Loucy (cell line): ENCODE results near the gene TBCE.

Experiments used
- H2AFZ ChIP-seq: fragments of 200-600 bp; sonication (generic); 2 replicates; pipeline ENCODE4 v1.6.0; 2016; ENCODE audit warnings: antibody characterized with exemption, mild to moderate bottlenecking, low read length, moderate library complexity
- H3F3A ChIP-seq: fragments of 200-600 bp; 2 replicates; pipeline ENCODE4 v1.6.0; 2016; ENCODE audit warnings: antibody characterized with exemption, low read depth, mild to moderate bottlenecking
- H3K27me3 ChIP-seq: fragments of 200-600 bp; sonication (generic); 2 replicates; pipeline ENCODE4 v1.6.1; 2014; ENCODE audit warnings: low read length, mild to moderate bottlenecking; ENCODE audit not compliant: insufficient read depth, poor library complexity, severe bottlenecking
- H3K36me3 ChIP-seq: fragments of 200-600 bp; sonication (generic); 2 replicates; pipeline ENCODE4 v1.6.1; 2016; ENCODE audit warnings: low read length; ENCODE audit not compliant: insufficient read depth
- H3K4me1 ChIP-seq: fragments of 200-600 bp; sonication (generic); 2 replicates; pipeline ENCODE4 v1.5.1; 2014; ENCODE audit warnings: low read length, mild to moderate bottlenecking; ENCODE audit not compliant: insufficient read depth, poor library complexity, severe bottlenecking
- H3K4me2 ChIP-seq: fragments of 200-600 bp; sonication (generic); 2 replicates; pipeline ENCODE4 v1.6.0; 2014; ENCODE audit warnings: antibody characterized with exemption, low read length, low read depth, mild to moderate bottlenecking; ENCODE audit not compliant: poor library complexity, severe bottlenecking
- H3K4me3 ChIP-seq: fragments of 200-600 bp; sonication (generic); 2 replicates; pipeline ENCODE4 v1.5.1; 2014; ENCODE audit warnings: low read length, mild to moderate bottlenecking, mixed read lengths; ENCODE audit not compliant: poor library complexity, severe bottlenecking
- H3K79me2 ChIP-seq: fragments of 200-600 bp; sonication (generic); 2 replicates; pipeline ENCODE4 v1.6.1; 2014; ENCODE audit warnings: low read length; ENCODE audit not compliant: insufficient read depth
- H3K9ac ChIP-seq: fragments of 200-600 bp; sonication (generic); 2 replicates; pipeline ENCODE4 v1.6.0; 2014; ENCODE audit warnings: mild to moderate bottlenecking, low read depth, low read length, moderate library complexity; ENCODE audit not compliant: poor library complexity, severe bottlenecking
- H3K9me2 ChIP-seq: fragments of 200-600 bp; sonication (generic); replicated peaks from 2 replicates; pipeline ENCODE4 v1.6.1; 2016; ENCODE audit warnings: low read depth, low read length, mixed read lengths
- H3K9me3 ChIP-seq: fragments of 200-600 bp; sonication (generic); 2 replicates; pipeline ENCODE4 v1.6.1; 2014; ENCODE audit warnings: mild to moderate bottlenecking, antibody characterized with exemption, low read length, low read depth; ENCODE audit not compliant: insufficient read depth
- H4K20me1 ChIP-seq: fragments of 200-600 bp; sonication (generic); 2 replicates; pipeline ENCODE4 v1.6.0; 2014; ENCODE audit warnings: antibody characterized with exemption, low read length, mild to moderate bottlenecking; ENCODE audit not compliant: insufficient read depth, poor library complexity, severe bottlenecking
- EZH2phosphoT487 ChIP-seq: fragments of 200-600 bp; IDR thresholded peaks from 2 replicates; pipeline ENCODE4 v1.6.1; 2018; ENCODE audit warnings: antibody characterized with exemption, mild to moderate bottlenecking, moderate library complexity, borderline replicate concordance
- TF ChIP-seq, protein P1 (sequence below): fragments of 200-600 bp; sonication (generic); conservative IDR thresholded peaks from 2 replicates; pipeline ENCODE4 v1.5.1; 2014; ENCODE audit warnings: mild to moderate bottlenecking, antibody characterized with exemption, low read length

The TBCE gene

DNA sequence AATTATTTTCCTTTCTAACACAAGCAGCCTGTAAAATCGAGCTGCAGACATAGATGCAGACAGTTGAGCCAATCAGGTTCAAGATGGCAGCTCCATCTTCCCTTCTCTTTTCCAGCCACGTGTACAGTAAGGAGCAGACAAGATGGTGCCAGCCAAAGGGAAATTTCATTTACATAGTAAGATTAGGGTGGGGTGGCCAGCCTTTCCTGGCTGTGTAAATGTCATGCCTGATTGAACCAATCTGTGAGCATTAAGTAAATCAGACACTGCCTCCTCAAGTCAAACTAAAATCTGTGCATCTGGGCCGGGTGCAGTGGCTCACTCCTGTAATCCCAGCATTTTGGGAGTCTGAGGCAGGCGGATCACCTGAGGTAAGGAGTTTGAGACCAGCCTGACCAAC is 60.2 kb downstream of the TBCE start:
- no peak overlapping the region for H2AFZ ChIP-seq
- no peak overlapping the region for H3K4me3 ChIP-seq
- no peaks in the 10 kb centered on the region for H3K9me2 ChIP-seq
- H3K9me3 ChIP-seq = no peaks in the 10 kb centered on the region
- peaks cover 9% of the 10 kb centered on the region; the same call in 1 of the 2 replicates for H3K79me2 ChIP-seq
- H3K9ac ChIP-seq = no peak overlapping the region
- H3K4me1 ChIP-seq = peaks cover 16% of the 10 kb centered on the region
- TF ChIP-seq, protein P1, sequence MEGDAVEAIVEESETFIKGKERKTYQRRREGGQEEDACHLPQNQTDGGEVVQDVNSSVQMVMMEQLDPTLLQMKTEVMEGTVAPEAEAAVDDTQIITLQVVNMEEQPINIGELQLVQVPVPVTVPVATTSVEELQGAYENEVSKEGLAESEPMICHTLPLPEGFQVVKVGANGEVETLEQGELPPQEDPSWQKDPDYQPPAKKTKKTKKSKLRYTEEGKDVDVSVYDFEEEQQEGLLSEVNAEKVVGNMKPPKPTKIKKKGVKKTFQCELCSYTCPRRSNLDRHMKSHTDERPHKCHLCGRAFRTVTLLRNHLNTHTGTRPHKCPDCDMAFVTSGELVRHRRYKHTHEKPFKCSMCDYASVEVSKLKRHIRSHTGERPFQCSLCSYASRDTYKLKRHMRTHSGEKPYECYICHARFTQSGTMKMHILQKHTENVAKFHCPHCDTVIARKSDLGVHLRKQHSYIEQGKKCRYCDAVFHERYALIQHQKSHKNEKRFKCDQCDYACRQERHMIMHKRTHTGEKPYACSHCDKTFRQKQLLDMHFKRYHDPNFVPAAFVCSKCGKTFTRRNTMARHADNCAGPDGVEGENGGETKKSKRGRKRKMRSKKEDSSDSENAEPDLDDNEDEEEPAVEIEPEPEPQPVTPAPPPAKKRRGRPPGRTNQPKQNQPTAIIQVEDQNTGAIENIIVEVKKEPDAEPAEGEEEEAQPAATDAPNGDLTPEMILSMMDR = no peak
- no peak for TF ChIP-seq EZH2phosphoT487
- no peaks in the 10 kb centered on the region for H3K27me3 ChIP-seq
- H3F3A ChIP-seq = no peaks in the 10 kb centered on the region
- H4K20me1 ChIP-seq = no peaks in the 10 kb centered on the region
- H3K4me2 ChIP-seq = no peak overlapping the region
- no peaks in the 10 kb centered on the region for H3K36me3 ChIP-seq

DNA sequence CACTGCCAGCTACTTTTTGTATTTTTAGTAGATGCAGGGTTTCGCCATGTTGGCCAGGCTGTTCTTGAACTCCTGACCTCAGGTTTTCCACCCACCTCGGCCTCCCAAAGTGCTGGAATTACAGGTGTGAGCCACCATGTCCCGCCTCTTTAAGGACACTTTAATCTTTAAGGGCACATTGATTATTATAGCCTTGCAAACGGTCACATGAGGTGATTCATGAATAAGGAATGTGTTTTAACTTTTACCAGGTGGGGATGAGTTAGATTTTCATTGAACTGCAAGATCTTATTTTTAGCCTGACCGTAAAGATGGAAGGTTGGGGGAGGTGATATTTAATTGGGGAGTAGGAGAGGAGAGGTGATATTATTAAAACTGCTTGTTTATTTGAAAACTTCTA is 61.9 kb downstream of the TBCE start:
- Histone ChIP-seq H3K79me2 (peaks cover 5% of the 10 kb centered on the region; the same call in 1 of the 2 replicates), H2AFZ (no peak overlapping the region), H3F3A (no peaks in the 10 kb centered on the region), H3K36me3 (peaks cover 6% of the 10 kb centered on the region; the same call in 1 of the 2 replicates), H3K9ac (no peak overlapping the region), H3K9me3 (no peaks in the 10 kb centered on the region), H3K4me2 (no peak overlapping the region), H3K9me2 (no peaks in the 10 kb centered on the region), H4K20me1 (no peaks in the 10 kb centered on the region), H3K4me1 (peaks cover under 1% of the 10 kb centered on the region), H3K27me3 (no peaks in the 10 kb centered on the region), H3K4me3 (no peak overlapping the region)
- TF ChIP-seq, protein P1 = no peak
- no peak for TF ChIP-seq EZH2phosphoT487

DNA sequence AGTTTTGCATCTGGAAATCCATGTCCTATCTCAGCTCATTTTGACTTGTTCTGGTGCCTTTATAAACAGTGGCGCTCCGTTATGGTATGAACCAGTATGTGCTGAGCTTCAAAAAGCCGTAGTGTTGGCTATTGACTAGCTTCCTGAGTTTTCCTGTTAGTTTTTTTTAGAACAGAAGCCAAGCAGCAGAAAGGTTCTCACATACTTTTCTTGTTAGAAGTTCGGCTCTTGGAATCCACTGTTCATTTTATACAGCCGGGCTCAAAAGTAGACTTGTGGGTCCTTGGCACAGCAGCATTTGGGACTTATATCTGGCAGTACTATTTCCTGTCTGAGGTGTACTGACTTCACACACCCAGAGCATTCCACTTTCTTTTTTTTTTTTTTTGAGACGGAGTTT is 63.8 kb downstream of the TBCE start:
- Histone ChIP-seq H3K4me1 (no peaks in the 10 kb centered on the region), H3K27me3 (no peaks in the 10 kb centered on the region), H3K4me2 (no peak overlapping the region), H3K9me2 (no peaks in the 10 kb centered on the region), H3K4me3 (no peak overlapping the region), H3K9me3 (no peaks in the 10 kb centered on the region), H4K20me1 (no peaks in the 10 kb centered on the region), H3K79me2 (no peaks in the 10 kb centered on the region), H3K36me3 (peaks cover 13% of the 10 kb centered on the region; the same call in 1 of the 2 replicates), H3F3A (no peaks in the 10 kb centered on the region), H3K9ac (no peak overlapping the region), H2AFZ (no peak overlapping the region)
- TF ChIP-seq EZH2phosphoT487 = no peak
- TF ChIP-seq, protein P1 = no peak
